ENCODE measurements around the gene C16orf95. TPM values are rescaled to one million over a fixed set of nuclear protein-coding genes. Genes with fewer than 3 reads are reported as not detected.
A peak's percentile ranks its signal among the peaks of the same experiment; 100 is the strongest.

Gene C16orf95
- total and polyA plus RNA-seq, 2 of the 4 experiments (the other 2 are of a cell fraction), result 2.0 to 4.7 TPM

- no TSS peak for BruUV-seq (replicated peaks)
- no peaks in the 10 kb centered on the region for H3K9me1 ChIP-seq (ENCODE audit: insufficient read depth, low read length)
- no peak overlapping the region for H3K14ac ChIP-seq (replicated peaks; ENCODE audit: low read depth, low read length)
- no peak overlapping the region for H3K18ac ChIP-seq (ENCODE audit: low read depth, low read length)
- no peaks in the 10 kb centered on the region for H3K36me3 ChIP-seq (ENCODE audit: control insufficient read depth, insufficient read depth, low read length)
- no peak overlapping the region for H2AK9ac ChIP-seq (replicated peaks; ENCODE audit: low read depth, low read length, poor library complexity)
- H4K8ac ChIP-seq (ENCODE audit: low read depth in 2 of 2, low read length in 2 of 2), result no peak overlapping the region
- WGBS, 2 experiments (ENCODE audit: extremely low coverage in 2 of 2, insufficient read length in 1 of 2), result no CpG with 5 or more reads among the region's 2 CpGs
- H2BK5ac ChIP-seq (ENCODE audit: low read depth, low read length, poor library complexity, severe bottlenecking), result no peak overlapping the region
- no peak for DNase-seq
- no peak overlapping the region for H3K4me2 ChIP-seq (ENCODE audit: low read depth, low read length)
- no peak overlapping the region for H2BK20ac ChIP-seq (ENCODE audit: low read depth, low read length)
- no peak overlapping the region for H3K56ac ChIP-seq (ENCODE audit: extremely low read depth, insufficient read depth, low read length)
- no peak overlapping the region for H2AK5ac ChIP-seq (ENCODE audit: low read depth, low read length)
- peaks cover 12% of the 10 kb centered on the region for H3K9me3 ChIP-seq (ENCODE audit: control insufficient read depth, insufficient read depth, low read length)
- H3K23ac ChIP-seq (ENCODE audit: low read depth, low read length), result no peak overlapping the region
- H3K4ac ChIP-seq (ENCODE audit: low read depth, low read length), result no peak overlapping the region
- H3K27me3 ChIP-seq (ENCODE audit: control insufficient read depth, insufficient read depth, low read length), result peaks cover 24% of the 10 kb centered on the region
- no peaks in the 10 kb centered on the region for H3K4me1 ChIP-seq (ENCODE audit: control insufficient read depth, insufficient read depth, low read length)
- no peaks in the 10 kb centered on the region for H3K79me1 ChIP-seq (ENCODE audit: low read depth in 1 of 2, low read length in 2 of 2)
- no peak for ATAC-seq (ENCODE audit: low read depth)
- CTCF ChIA-PET, result interaction anchor here (1.7 kb wide), 1 partner anchor 202 kb away, joined by 3 read pairs; no protein-coding TSS in a partner anchor
- no peak overlapping the region for H2BK120ac ChIP-seq (ENCODE audit: low read depth, low read length)
- in situ Hi-C loops (cut with MboI; ENCODE audit: low sequenced_read_pairs) (no loop called here), dilution Hi-C loops (cut with HindIII; ENCODE audit: low sequenced_read_pairs, unreplicated experiment) (no loop called here), intact Hi-C loops (cut with micrococcal nuclease) (no loop called here)
- no peak overlapping the region for H4K5ac ChIP-seq (ENCODE audit: low read depth, low read length)
- H3K4me3 ChIP-seq (ENCODE audit: insufficient read depth, low read depth, low read length), result no peak overlapping the region
- peak overlapping the region; percentile 18 for H2AFZ ChIP-seq (replicated peaks; ENCODE audit: low read length, poor library complexity)
- no peak overlapping the region for H4K91ac ChIP-seq (ENCODE audit: insufficient read depth, low read depth, low read length)
- H3K27ac ChIP-seq (ENCODE audit: insufficient read depth, low read length), result no peak overlapping the region
- TF ChIP-seq MXI1 (IDR thresholded peaks at IDR 0.05; ENCODE audit: borderline replicate concordance, low read depth, low read length), result no peak
- TF ChIP-seq BHLHE40 (IDR thresholded peaks at IDR 0.05; ENCODE audit: low read depth, low read length), result no peak
- no peak for TF ChIP-seq SMC3 (IDR thresholded peaks at IDR 0.05; ENCODE audit: low read depth, low read length)
- no peak for TF ChIP-seq MAFK (IDR thresholded peaks at IDR 0.05; ENCODE audit: low read depth, low read length)
- TF ChIP-seq CEBPB (IDR thresholded peaks at IDR 0.05; ENCODE audit: low read depth, low read length), result no peak
- no peak for TF ChIP-seq MAZ (IDR thresholded peaks at IDR 0.05; ENCODE audit: borderline replicate concordance, low read depth, low read length)
- no peak for TF ChIP-seq FOS (IDR thresholded peaks at IDR 0.05; ENCODE audit: low read depth, low read length)
- no peak for TF ChIP-seq RAD21 (IDR thresholded peaks at IDR 0.05; ENCODE audit: low read length)
- TF ChIP-seq CTCF (conservative IDR thresholded peaks at IDR 0.05; ENCODE audit: low read depth, low read length), result no peak
- TF ChIP-seq RCOR1 (IDR thresholded peaks at IDR 0.05; ENCODE audit: insufficient replicate concordance, low read length), result no peak
- TF ChIP-seq RFX5 (IDR thresholded peaks at IDR 0.05; ENCODE audit: low read depth, low read length), result no peak
- TF ChIP-seq CHD1 (IDR thresholded peaks at IDR 0.05; ENCODE audit: low read depth, low read length), result no peak
- TF ChIP-seq USF2 (IDR thresholded peaks at IDR 0.05; ENCODE audit: low read depth, low read length), result no peak
- no peak for TF ChIP-seq NFE2L2 (IDR thresholded peaks at IDR 0.05; ENCODE audit: low read depth, low read length)
- TF ChIP-seq POLR2A (IDR thresholded peaks at IDR 0.05; ENCODE audit: low read depth, low read length), result no peak
- H4K20me1 ChIP-seq (ENCODE audit: insufficient read depth, low read length), result no peaks in the 10 kb centered on the region
- no peak overlapping the region for H2BK15ac ChIP-seq (ENCODE audit: low read depth, low read length)
- H3K9ac ChIP-seq (ENCODE audit: low read depth, low read length), result no peak overlapping the region
- POLR2A ChIA-PET (ENCODE audit: unreplicated experiment), result no interaction called here
These were observed 52.6 kb downstream of the C16orf95 start for GRCh38 chr16:87264634-87265033.

Data from IMR-90 (cell line).